GM21367 (cell line): ENCODE results near the gene SUCLG2.
A peak's percentile ranks its signal among the peaks of the same experiment; 100 is the strongest.

Source experiments
- ATAC-seq: cut with Tn5 transposase; IDR thresholded peaks from one replicate; pipeline ENCODE4 v1.9.1; 2021; ENCODE audit not compliant: unreplicated experiment

SUCLG2 gene

DNA sequence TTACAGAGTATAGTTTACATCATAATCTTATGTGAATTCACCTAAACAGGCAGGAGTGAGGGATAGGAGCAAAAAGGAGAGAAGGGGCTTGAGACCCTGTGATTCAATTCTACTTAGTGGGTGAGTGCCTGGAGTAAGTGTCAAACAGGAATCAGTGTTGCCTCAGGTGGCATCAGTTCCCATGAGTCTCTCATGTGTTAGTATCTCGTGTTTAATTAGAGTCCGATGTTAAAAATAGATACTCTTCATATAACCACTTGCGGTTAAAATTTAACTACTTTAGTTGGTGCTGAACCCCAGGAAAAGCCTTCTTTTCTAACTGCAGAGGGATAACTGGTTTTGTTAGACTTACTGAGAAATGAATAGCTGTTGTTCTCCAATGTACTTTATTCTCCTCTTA is 251.5 kb downstream of the SUCLG2 start:
- ATAC-seq, result no peak

- ATAC-seq, result no peak
Measured at GRCh38 chr3:67401921-67402320, 252.5 kb downstream of the SUCLG2 start.

- no peak for ATAC-seq
Measured at GRCh38 chr3:67400476-67400875, 253.9 kb downstream of the SUCLG2 start.

DNA sequence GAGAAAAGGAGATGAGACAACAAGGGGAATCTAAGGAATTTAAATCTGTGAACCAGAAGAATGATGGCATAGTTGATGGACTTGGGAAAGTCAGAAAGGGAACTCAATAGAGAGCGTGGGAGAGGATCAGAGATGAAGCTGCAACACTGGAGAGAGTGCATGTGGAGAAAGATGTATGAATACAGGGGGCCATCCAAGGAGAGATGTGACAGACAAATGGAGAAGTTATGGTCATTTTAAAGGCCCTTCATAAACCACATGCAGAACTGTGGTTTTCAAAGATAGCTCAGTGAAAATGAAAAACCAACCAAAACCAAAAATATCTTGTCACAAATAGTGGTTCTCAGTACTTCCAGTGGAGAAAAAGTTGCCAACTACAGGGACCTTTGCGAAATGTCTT is 265.2 kb downstream of the SUCLG2 start:
- ATAC-seq, result peak; percentile 89

- ATAC-seq, result no peak
Measured at GRCh38 chr3:67388738-67389137, 265.7 kb downstream of the SUCLG2 start.

GRCh38 chr3:67386451-67386850 is 268.0 kb downstream of the SUCLG2 start:
- ATAC-seq, result no peak

DNA sequence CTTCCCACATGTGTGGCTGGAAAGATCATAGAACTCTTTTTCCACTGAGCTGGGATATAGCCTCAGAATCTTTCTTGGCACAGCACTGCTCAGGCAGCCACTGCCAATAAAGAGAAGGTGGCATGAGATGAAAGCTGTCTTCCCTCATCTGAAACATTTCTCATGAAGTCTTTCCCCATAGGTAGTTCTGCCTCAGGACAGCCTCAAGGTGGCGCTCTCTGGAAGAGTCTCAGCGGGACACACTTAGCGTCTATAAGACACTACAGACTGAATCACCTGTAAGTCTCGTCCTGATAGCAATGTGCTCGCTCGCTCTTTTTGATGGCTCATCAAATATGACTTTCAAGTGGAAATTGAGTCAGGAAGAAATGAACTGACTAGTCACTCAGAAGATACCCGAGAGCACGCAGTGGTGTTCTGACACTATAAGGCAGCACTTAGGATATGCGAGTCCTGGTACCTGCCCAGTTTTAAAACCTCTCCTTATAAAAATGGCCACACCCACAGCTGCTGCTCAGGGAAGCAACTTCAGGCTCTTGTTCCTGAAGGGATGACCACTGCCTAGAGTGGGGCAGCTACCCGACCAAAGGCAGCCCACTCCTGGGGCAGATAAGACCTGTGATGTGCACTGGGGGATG is 269.5 kb downstream of the SUCLG2 start:
- ATAC-seq, result no peak

DNA sequence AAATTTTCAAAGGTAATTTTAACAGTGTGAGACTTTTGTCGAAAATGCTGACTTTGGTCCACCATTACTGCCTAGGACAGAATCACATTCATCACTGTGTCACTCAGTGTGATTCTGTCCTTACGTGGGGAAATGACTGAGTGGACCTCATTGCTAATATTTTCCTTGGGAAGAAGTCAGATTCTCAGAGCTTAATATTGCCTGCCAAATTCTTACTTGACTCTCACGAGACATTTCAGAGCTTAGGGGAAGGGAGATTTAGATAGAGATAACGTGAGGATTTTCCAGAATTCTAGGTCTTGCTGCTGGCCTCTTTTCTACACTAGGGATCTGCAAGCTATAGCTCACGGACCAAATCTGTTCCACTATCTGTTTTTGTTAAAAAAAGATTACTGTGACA is 270.4 kb downstream of the SUCLG2 start:
- ATAC-seq, result no peak

GRCh38 chr3:67383379-67383778 is 271.0 kb downstream of the SUCLG2 start:
- ATAC-seq, result no peak

DNA sequence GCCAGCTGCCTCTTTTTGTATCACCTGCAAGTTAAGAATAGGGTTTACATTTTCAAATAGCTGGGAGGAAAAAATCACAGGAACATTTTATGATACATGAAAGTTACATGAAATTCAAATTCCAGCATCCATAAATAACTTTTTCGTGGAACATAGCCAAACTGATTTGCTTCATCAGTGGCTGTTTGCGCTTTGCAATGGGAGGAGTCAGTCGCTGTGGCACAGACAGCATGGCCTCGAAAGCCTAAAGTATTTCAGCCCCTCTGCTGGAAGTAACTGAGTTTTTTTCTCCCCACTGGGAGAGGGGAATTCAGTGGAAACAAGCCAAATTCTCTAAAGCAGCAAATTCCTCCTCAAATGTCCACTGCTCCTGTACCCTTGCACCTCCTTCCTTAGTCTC is 271.9 kb downstream of the SUCLG2 start:
- ATAC-seq, result no peak

GRCh38 chr3:67381667-67382272 is 272.6 kb downstream of the SUCLG2 start:
- no peak for ATAC-seq

DNA sequence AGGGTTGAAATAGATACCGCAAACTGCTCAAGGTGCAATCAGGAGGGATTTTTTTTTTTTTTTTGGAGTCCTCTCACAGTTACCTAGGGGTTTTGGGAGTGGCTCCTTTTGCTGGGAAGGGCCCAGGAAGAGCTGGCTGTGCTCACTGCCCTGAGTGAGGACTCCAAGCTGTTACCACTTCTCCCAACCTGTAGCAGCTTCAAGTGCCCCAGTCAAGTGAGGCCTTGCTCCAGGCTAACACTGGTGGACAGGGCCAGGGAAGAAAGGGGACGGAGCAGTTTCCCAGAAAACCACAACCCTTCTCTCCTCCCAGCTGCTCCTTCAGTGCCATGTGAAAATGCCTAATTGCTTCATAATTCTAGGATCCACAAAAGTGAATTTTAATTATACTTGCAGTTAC is 274.3 kb downstream of the SUCLG2 start:
- no peak for ATAC-seq

GRCh38 chr3:67377299-67377698 is 277.1 kb downstream of the SUCLG2 start:
- no peak for ATAC-seq

DNA sequence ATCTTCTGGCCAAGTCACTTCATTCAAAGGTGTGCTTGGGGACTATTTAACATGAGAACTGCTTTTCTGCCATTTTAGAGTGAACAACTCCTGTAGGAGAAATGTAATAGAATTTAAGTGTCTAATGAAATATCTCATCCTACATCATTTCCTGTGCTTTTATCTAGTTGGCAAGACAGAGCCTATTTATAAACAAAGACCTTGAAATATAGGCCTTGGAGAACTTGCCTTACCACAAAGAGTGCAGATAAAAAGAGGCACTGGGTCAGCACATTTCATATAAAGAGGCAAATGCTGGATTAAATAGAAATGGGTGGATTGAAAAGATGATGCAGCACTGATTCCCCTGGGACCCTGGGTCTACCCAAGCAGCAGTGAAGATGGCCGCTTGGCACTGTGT is 278.0 kb downstream of the SUCLG2 start:
- ATAC-seq, result no peak

DNA sequence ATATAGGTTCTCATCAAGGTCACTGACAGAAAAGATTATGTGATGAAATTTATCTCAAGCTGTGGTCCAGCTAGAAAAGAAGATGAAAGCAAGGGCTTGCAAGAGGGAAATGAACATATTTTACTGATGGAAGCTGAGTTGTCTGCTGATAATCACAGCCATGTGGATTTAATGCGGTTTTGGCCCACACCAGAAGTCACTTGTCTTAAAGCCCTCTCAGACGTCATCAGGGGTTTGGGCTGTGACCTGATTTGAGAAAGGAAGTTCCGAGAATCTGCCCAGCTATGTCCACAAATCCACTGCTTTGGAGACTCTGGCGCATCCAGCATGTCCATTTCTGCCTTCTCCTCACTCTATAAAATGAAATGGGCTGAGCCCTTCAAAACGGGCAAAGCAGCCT is 278.4 kb downstream of the SUCLG2 start:
- ATAC-seq, result no peak

- ATAC-seq, result no peak
Measured at GRCh38 chr3:67362686-67363085, 291.7 kb downstream of the SUCLG2 start.

- no peak for ATAC-seq
Measured at GRCh38 chr3:67361770-67362169, 292.6 kb downstream of the SUCLG2 start.

DNA sequence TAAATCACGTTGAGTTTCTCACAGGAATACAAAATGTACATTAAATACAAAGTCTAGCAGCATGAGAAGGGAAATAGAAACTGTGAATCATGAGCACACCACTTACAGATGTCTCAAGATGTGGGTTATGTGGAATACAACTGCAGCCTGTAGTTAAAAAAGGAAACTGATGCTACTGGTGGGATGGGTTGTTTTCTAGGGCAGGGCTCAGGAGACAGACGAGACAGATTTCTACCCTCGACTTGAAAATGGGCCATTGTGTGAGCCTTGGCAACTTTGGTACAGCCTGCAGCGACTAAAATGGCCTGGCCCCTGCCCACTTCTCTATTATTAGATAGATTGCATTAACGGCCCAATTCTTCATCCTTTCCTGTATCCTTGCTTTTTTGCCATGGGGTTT is 293.1 kb downstream of the SUCLG2 start:
- no peak for ATAC-seq

- ATAC-seq, result peak; percentile 66
Measured at GRCh38 chr3:67357610-67358458, 296.6 kb downstream of the SUCLG2 start.

DNA sequence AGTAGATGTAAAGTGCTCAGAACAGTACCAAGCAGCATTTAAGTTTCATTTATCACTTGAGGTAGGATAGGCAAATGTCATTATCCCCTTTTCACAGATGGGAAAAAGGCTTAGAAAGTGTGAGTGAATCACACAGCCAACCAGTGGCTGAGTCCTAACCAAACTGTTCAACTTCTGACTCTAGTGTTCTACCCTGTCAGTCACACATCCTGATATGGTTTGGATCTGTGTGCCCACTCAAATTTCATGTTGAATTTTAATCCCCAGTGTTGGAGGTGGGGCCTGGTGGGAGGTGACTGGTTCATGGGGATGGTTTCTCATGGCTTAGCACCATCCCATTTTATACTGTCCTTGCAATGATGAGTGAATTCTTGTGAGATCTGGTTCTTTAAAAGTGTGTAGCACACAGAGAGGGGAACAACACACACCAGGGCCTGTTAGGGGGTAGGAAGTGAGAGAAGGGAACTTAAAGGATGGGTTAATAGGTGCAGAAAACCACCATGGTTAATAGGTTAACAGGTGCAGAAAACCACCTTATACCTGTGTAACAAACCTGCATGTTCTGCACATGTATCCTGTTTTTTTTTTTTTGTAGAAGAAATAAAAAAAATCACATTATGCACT is 304.7 kb downstream of the SUCLG2 start:
- ATAC-seq, result peak; percentile 87

- ATAC-seq, result no peak
Measured at GRCh38 chr3:67346081-67346480, 308.3 kb downstream of the SUCLG2 start.

DNA sequence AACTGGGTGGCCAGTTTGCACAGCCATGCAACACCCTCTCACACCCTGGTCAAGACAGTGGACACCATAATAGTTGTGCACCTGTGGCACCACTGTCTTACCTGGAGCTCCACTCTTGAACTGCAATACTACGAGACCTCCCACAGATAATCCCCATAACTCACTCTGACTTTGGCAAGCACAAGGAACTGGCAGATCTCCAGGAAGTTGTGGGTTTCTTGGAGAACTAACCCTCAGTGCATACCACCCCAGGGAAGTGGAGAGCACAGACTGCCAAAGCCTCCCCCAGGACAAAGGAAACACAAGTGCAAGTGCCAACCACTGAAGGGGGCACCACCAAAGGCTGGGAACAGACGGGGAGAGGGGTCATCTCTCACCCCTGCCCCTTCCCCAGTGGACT is 318.6 kb downstream of the SUCLG2 start:
- ATAC-seq, result no peak
